MM.1S (cell line): ENCODE data around the gene STK16.

Experiments used
- EZH2 ChIP-seq: fragments of 300-600 bp; sonication (generic); optimal IDR thresholded peaks from 2 replicates; pipeline ENCODE3; 2017; ENCODE audit warnings: low read depth, mild to moderate bottlenecking, antibody characterized with exemption, low read length, mixed read lengths
- EZH2phosphoT487 ChIP-seq: fragments of 300-600 bp; sonication (generic); IDR thresholded peaks from 2 replicates; pipeline ENCODE4 v1.6.1; 2018; ENCODE audit warnings: antibody characterized with exemption, low read length
- TF ChIP-seq, protein P1 (sequence below): fragments of 300-600 bp; sonication (generic); IDR thresholded peaks from 2 replicates; pipeline ENCODE4 v1.5.1; 2016; ENCODE audit warnings: antibody characterized with exemption, low read length, mixed read lengths

DNA sequence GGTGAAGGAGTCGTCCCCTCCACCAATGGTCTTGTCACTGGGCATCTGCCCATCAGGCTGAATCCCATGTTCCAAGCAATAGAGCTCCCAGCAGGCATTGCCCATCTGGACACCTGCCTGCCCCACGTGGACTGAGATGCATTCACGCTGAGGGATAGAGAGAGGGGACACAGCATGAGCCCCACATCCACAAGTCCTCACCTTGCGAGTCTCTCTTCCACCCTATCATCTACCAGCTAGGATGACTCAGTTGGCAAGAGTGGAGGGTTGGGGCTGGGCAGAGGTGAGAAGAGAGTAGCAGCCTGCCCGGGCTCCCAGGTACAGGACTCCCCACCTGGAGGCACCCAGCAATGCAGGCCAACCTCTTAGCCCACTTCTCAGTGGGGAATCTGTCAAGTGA is 6.8 kb downstream of the STK16 start:
- TF ChIP-seq, protein P1, sequence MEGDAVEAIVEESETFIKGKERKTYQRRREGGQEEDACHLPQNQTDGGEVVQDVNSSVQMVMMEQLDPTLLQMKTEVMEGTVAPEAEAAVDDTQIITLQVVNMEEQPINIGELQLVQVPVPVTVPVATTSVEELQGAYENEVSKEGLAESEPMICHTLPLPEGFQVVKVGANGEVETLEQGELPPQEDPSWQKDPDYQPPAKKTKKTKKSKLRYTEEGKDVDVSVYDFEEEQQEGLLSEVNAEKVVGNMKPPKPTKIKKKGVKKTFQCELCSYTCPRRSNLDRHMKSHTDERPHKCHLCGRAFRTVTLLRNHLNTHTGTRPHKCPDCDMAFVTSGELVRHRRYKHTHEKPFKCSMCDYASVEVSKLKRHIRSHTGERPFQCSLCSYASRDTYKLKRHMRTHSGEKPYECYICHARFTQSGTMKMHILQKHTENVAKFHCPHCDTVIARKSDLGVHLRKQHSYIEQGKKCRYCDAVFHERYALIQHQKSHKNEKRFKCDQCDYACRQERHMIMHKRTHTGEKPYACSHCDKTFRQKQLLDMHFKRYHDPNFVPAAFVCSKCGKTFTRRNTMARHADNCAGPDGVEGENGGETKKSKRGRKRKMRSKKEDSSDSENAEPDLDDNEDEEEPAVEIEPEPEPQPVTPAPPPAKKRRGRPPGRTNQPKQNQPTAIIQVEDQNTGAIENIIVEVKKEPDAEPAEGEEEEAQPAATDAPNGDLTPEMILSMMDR, result no peak
- no peak for TF ChIP-seq EZH2
- TF ChIP-seq EZH2phosphoT487, result no peak
